ENCODE measurements around the gene KCNIP4.

KCNIP4 gene

DNA sequence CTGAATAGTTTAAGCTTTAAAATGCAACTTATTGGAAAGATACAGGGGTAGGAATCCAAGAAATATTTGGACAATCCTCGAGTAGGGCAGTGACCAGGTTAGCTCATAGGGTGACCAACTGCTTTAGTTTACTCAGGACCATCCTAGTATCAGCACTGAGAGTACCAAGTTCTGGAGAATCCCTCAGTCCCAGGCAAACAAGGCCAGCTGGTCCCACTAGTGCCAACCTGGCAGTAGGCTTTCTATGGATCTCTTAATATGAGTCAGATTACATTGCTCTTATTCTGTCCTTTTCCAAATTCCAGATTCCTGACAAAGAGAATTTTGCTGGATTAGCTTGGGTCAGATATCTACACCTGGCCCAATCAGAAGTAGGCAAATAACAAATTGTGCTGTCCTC lies 493.7 kb downstream of the KCNIP4 start:
- DNase-seq (ENCODE audit: low read depth): no peak

DNA sequence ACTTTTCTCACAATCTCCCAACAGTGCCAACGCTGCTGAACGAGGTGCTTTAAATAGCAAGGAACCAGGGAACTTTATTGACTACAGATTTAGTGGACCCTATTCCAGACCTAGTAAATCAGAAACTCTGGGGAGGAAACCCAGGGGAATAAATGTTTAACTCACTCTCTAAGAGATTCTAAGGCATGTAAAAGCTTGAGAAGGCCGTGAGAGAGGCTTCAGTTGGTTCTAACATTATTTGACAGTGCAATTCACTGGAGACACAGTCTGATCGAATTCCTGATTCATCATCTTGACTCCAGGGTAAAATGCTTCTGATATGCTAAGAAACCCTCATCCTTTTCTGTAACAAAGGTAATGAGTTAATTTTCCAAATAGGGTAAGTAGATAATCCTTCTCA lies 494.4 kb downstream of the KCNIP4 start:
- no peak for DNase-seq (ENCODE audit: low read depth)

DNA sequence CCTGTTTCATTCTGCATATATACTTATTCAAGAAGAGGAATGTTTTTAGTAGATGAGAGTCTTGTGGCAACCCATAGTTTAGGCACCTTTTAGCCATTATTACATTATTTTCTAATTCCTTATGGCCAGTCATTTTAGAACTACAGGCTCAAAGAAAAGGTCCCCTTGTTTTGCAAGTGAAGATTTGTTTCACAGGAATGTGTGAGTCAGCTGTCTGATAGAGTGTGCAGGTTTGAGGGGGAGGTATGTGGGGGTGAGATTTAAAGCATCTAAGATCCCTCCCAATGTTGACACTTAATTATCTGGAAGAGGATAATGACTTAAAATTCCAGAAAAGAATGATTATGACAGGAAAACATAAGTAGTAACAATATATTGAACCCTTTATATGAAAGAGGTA lies 495.6 kb downstream of the KCNIP4 start:
- no peak for DNase-seq (ENCODE audit: low read depth)

DNA sequence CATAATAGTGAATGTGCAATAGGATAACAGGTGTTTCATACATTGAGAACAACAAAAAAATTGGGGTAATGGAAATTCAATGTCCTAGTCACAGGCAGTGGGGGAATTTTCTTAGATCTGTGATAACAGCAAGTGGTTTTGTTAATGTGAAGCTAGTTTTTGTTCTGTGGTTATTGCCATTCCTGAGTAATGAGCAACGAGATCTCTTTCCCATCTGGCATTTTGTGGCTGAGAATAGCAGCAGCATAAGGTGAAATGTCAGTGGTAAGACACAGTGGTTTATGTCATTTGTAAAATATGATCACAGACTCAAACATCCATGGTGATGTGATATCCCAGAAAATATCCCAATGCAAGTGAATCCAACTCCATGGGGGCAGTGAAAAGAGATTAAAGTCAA lies 497.5 kb downstream of the KCNIP4 start:
- DNase-seq (ENCODE audit: low read depth): no peak

DNA sequence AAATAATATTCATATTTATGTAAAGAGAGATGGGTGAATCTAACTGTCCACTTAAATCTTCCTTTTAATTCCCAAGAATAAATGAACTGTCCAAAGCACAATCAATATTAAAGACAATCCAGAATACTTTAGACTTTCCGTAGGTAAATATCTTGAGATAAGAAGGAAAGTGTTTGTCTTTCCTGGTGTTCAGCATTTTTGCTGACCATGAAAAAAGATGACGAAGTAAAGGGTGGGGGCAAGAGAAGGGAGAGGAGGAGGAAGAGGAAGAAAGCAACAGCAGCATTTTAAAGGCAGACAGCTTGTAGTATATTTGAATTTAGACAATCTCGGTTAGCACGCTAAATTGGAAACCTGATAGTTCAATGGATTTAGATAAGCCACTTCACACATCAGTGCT lies 498.2 kb downstream of the KCNIP4 start:
- no peak for DNase-seq (ENCODE audit: low read depth)

DNA sequence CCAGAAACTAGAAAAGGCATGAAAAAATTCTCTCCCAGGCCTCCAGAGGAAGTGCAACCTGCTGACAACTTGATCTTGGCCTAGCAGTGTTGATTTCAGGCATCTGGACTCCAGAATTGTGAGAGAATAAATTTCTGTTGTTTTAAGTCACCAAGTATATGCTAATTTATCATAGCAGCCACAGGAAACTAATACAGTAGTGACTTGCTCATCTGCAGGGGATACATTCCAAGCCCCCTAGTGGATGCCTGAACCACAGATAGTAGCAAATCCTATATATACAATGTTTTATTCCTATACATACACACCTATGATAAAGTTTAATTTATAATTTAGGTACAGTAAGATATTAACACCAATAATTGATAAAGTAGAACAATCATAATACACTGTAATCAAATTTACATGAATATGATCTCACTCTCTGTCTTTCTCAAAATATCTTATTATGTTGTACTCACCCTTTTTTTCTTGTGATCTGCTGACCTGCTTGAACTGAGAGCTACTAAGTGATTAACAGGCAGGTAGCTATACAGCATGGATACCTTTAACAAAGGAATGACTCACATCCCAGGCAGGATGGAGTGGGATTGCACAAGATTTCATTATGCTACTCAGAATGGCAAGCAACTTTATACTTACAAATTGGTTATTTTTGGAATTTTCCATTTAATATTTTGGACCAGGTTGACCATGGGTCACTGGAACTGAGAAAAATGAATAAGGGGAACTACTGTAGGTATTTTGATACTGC lies 501.1 kb downstream of the KCNIP4 start:
- DNase-seq (ENCODE audit: low read depth): no peak

DNA sequence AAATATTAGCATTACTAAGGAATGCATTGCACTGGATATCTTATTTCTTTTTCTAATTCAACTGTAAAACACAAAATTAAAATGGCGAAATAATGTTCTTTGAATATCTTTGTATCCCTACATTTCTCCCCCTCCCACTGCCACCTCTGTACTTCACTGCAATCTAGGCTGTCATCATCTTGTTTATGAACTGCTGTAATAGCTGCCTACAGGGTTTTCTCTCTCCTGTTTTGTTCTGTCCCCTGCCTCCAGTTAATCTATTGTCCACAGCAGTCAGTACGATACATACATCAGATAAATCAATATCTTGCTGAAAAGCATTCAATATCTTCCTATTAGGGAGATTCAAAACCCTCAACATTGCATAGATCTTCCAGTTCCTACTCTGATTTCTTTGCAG lies 528.4 kb downstream of the KCNIP4 start:
- no peak for DNase-seq (ENCODE audit: low read depth)

DNA sequence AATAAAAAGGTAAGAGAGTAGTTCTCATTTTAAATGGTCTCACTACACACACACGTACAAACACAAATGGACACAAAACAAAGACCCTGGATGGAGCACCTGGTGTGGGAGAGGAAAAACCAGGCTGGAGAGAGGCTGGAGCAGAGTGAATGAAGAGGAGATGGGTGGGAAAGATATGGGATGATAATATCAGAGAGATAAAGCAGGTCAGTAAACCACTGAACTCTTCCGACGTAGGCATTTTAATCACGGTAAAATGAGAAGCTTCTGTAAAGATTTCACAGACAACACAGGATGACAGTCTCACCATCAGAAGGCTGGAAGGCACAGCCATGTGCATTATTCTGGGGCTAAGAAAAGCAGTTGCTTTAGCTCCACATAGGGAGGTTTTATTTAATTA lies 532.8 kb downstream of the KCNIP4 start:
- DNase-seq (ENCODE audit: low read depth): no peak

DNA sequence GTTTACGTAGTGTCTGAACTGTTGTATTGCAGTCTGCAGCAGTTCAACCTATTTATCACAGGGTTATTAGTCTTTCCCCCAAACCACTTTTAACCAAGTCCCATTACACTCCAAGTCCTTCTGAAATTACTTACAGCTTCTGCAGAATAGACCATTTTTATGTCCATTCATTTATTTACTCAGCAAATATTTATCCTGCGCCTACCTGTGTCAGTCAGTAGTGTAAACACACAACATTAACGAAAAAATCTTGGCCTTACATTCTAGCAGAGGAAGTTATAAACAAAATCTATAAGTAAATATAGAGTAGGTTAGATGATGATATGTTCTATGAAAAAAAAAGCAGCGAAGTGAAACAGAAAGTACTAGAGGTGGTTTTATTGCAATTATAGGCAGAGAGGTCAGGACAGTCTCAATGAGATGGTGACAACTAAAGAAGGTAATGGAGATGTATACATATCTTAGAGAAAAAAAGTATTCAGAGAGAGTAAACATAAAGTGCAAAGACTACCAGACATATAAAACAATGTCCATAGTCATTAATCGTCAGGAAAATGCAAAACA lies 534.7 kb downstream of the KCNIP4 start:
- no peak for DNase-seq (ENCODE audit: low read depth)

DNA sequence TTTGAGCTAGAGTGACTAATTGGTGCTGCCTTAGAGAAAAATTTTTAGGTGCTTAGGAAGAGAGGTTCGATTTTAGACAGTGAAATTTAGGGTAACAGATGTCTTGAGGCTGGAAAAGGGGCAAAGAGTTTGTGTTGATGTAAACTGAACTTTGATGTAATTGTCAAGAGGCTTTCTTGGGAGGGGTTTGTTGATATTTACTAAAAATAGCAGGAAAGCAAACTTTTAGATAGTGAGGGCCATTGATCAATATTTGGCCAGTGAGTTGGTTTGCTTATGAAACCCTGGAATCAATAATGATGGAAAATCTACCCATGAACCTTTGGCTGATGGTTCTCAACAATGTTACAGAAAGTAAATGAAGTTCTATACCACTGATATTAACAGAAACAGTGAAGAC lies 537.5 kb downstream of the KCNIP4 start:
- no peak for DNase-seq (ENCODE audit: low read depth)

DNA sequence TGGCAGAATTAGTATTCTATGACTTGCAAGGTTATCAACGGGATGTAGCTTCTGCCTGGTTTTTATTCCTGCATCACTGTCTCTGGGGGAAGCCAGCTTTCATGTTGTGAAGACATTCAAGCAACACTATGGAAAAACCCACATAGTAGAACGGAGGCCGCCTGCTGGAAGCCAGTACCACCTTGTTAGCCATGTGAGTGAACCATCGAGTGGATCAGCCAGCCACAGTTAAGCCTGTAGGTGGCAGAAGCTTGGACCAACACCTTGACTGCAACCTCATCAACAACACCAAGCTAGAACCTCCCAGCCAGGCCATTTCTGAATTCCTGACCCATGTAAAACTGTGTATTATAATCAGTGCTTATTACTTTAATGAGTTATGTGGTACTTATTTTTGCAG lies 538.2 kb downstream of the KCNIP4 start:
- no peak for DNase-seq (ENCODE audit: low read depth)

DNA sequence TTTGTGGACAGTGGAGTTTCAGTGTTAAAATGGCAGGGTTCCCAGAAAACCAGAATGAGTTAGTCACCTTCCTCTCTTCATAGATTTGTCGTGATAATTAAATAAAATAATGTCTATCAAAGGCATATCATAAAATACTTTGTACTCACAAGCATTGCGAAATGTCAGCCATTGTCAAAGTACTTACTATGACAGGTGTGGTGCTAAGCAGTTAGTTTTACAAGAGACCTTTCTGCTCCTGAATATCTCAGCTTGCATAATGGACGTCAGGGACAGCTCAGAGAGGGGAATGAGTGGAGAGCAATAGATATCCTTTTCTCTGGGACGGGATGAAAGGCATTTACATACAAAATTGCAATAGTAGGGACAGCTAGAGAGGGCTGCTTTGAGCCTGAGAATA lies 560.9 kb downstream of the KCNIP4 start:
- no peak for DNase-seq (ENCODE audit: low read depth)

DNA sequence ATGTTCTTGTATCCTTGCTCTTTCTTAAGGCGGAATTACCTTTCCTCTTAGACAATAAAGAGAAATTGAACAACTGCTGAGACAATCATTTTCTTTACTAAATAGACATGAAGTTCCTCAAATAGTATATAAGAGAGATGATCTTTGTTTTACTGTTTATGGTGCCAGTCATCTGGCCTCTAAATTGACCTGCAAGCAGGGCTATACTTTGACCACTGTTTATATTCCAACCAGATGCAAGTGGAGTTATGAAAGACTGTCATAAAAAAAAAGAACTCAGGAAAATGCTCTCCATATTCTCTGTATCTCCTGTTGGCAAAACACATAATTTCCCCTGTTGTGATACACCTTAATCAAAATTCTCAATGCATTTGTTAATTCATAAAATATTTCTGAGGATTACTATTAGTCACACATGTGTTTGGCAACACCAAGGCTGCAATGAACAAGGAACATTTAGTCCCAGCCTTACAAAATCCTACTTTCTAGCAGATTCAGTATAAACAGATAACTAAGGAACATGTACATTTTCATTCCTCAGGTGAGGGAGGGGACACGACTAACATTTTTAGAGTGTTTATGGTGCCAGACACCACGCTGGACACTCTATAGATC lies 562.3 kb downstream of the KCNIP4 start:
- DNase-seq (ENCODE audit: low read depth): no peak

DNA sequence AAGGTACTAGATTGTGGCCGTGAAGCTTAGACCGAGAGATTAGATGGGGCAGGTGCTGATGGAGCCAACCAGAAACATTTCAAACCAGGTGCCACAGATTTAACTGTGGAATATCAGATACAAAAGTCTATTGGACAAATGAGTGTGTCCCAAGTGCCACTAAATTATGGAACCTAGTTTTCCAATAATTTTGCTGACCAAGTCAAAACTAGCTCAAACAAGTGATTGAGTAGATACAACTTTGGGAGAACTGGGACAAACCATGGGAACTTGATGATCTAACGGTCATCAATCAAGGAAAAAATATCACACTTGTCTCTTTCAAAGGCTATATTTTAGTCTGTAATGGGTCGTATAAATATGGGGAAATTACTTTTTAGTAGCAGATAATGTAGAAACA lies 562.9 kb downstream of the KCNIP4 start:
- DNase-seq (ENCODE audit: low read depth): no peak

DNA sequence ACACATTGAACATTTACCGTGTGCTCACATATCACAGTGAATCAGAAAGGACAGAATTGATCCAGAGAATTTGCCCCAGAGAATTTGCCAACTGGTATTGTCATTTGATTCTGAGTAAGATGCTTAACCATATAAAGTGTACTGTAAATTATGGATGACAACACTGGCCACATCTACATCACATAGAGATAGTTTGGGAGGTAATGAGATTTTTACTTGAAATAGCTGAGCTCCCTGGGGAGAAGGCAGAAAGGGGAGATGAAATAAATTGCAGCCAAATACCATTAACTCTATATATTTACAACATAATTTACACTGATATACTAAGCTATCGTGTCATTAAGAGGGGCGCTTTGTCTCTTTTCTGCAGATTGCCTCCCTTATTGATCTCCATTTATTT lies 564.0 kb downstream of the KCNIP4 start:
- no peak for DNase-seq (ENCODE audit: low read depth)

DNA sequence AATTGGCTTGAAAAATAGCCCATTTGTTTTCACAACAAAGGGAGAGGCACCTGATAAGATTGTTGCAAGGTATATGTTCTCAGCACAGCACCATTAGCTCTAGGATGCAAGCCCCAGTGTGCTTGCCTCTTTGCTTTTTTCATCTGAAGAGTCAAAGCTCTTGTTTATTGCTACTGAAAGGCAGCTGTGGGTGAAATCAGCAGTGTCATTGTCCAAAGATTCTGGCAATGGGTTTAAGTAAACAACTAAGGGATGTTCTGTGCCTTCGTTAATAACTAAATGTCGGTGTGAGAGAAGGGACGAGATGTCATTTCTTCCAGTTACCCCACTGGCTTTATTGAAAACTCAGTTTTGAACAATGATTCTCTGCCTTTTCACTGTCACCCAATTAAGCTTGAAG lies 567.7 kb downstream of the KCNIP4 start:
- DNase-seq (ENCODE audit: low read depth): no peak

DNA sequence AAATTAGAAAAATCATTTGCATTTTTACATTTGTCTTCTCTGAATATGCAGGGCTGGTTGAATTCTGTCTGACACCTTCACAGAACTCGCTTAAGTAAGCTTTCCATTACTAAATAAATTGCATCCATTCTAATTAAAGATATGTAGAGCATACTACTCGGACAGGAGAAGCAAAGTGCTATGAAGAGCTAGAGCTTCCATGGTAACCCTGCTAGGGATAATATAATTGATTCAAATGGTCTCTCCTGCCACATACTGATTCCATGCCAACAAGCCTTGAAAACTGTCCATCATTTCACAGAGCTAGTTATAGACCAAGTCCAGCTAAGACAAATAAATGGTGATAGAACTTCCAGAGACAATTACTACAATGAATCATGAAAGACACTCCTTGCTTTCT lies 571.5 kb downstream of the KCNIP4 start:
- DNase-seq (ENCODE audit: low read depth): no peak

DNA sequence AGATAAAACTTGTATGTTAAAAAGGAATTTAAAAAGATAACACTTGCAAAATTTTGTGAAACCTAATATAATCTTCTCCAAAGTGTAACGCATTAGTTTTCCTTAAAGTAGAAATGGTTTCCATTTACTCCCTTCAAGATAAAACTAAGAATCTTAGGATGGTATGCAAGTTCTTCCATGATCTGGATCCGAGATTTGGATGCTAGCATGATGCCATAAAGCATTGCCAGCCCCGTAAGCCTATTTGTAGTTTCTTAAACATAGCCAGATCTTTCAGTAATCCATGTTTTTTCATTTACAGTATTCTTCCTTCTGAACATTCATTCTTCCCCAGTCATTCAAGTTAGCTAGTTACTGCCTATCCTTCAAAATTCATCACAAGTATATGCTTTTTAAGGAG lies 572.4 kb downstream of the KCNIP4 start:
- no peak for DNase-seq (ENCODE audit: low read depth)

DNA sequence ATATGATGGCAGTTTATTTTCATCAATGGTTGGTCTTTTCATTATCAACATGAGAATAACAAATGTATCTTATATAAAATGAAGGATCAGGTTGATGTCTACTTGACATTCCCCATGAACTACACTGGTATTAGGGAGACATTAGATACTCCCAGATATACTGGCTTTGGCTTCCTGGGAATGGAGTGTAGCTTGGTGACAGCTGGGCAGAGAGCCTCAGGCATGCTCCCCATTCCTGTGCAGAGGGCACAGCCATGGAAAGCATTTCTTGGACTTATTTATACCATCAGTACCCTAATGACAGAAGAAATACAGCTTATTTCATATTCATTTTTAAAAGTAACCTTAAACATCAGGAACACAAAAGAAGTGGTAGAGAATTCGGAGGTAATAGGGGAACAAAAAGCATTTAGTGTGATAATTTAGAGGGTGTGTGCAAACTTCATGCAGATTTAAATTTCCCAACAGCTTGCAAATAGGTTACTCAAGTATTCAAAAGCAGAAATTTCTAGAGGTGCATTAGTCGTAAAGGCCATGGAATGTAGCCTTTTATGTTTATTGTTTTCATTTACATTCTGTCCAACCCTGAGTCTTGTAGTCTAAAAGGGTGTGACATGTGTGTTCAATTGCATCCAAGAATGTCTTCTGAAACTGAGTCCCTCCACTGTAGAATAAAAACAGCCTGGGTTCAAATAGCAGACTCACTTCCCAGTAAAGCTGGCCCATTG lies 573.8 kb downstream of the KCNIP4 start:
- no peak for DNase-seq (ENCODE audit: low read depth)

DNA sequence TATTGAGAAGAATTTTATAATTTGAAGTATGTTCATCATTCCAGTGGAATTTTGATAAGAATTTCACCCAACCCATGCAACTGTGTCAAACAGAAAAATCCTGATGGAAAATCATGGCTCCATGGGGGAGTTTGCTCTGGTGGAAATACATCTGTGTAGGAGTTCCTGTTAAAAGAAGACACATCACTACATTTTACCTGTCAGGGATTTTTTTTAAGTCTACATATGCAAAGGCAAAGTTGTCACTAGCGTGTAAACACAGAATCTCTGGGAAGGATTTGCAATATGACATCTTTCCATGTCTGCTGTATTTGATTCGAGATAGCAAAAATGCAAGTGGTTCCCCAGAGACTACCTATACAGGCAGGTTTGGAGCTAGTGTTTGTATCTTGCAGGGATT lies 581.0 kb downstream of the KCNIP4 start:
- no peak for DNase-seq (ENCODE audit: low read depth)

DNA sequence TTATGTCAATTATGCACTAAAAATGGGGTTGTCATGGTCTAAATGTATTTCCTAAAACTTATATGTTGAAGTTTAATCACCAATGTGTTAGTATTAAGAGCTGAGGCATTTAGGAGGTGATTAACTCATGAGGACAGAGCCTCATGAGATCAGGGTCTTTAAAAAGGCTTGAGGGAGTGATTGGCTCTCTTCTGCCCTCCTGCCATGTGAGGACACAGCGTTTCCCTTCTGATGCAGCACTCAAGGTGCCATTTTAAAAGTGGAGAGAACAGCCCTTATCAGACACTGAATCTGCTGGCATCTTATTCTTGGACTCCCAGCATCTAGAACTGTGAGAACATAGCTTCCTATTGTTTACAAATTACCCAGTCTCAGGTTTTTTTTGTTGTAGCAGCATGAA lies 581.7 kb downstream of the KCNIP4 start:
- DNase-seq (ENCODE audit: low read depth): no peak

DNA sequence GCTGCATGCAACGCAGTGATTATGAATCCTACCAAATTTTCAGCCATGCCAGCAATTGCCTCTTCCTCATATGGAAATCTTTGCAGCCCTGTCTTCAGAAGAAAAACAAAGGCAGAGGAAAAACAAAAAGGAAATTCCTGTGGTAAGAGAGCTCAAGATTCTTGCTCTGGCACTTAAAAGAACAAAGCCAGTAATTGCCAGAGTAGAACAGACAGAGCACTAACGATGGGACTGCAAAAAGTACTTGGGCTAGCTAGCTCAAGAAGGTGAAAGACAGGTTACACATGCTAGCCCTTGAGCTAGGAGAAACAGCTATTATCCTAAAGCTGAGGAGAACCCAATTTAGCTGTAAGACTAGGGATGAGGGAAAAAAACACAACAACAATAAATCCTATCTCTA lies 582.3 kb downstream of the KCNIP4 start:
- DNase-seq (ENCODE audit: low read depth): no peak

DNA sequence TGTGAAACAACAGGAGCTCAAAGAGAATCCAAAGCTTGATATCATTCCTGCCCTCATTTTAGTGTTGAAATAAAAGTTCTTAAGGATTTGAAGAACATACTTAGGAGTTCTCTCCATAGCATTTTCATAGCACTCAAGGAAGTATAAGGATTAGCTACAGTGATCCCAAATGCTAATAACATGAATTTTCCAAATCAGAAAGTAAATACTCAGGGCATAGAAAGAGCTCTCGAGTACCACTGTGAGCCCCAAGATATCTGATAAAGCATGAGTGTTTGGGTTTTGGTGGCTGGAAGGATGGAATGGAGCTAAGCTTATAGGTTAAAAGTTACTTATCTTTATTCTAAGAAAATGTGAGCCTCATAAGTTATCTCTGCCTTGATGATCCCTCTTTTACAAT lies 584.9 kb downstream of the KCNIP4 start:
- no peak for DNase-seq (ENCODE audit: low read depth)

Measured in stimulated activated CD8-positive, alpha-beta memory T cell treated with anti-CD3 and anti-CD28 coated beads, Interleukin-4, amount 100 ng/mL, for 24 hours (primary cell).